GM19438 (cell line): ENCODE data around the gene HOMER3.
"Not testable (repeated sequence)": the region's sequence is repeated elsewhere in the genome, so short reads cannot be mapped to it uniquely, and the experiment has no call there.

Source experiments
- ATAC-seq: cut with Tn5 transposase; IDR thresholded peaks from one replicate; pipeline ENCODE4 v1.9.1; 2021; ENCODE audit warnings: low read depth; ENCODE audit not compliant: unreplicated experiment

The HOMER3 gene

GRCh38 chr19:18955042-18955441, 14.0 kb upstream of the HOMER3 start:
- ATAC-seq, result no peak

- ATAC-seq, result no peak
Observed at GRCh38 chr19:18954094-18954493, 13.1 kb upstream of the HOMER3 start.

- not testable (repeated sequence) for ATAC-seq
Observed at GRCh38 chr19:18952364-18953003, 11.5 kb upstream of the HOMER3 start.

GRCh38 chr19:18951721-18952281, 10.8 kb upstream of the HOMER3 start:
- no peak for ATAC-seq

- no peak for ATAC-seq
Observed at GRCh38 chr19:18949858-18950257, 8.8 kb upstream of the HOMER3 start.

GRCh38 chr19:18948976-18949356, 7.9 kb upstream of the HOMER3 start:
- no peak for ATAC-seq

- ATAC-seq, result no peak
Observed at GRCh38 chr19:18948075-18948975, 7.3 kb upstream of the HOMER3 start.

GRCh38 chr19:18946918-18947317, 5.9 kb upstream of the HOMER3 start:
- ATAC-seq, result no peak

GRCh38 chr19:18946335-18946734, 5.3 kb upstream of the HOMER3 start:
- no peak for ATAC-seq

GRCh38 chr19:18945297-18945696, 4.3 kb upstream of the HOMER3 start:
- no peak for ATAC-seq

GRCh38 chr19:18943465-18943864, 2.4 kb upstream of the HOMER3 start:
- ATAC-seq, result no peak

- no peak for ATAC-seq
Observed at GRCh38 chr19:18942692-18943091, 1.7 kb upstream of the HOMER3 start.

GRCh38 chr19:18941628-18942354, 774 bp upstream of the HOMER3 start:
- no peak for ATAC-seq

GRCh38 chr19:18939922-18940768, 872 bp downstream of the HOMER3 start:
- no peak for ATAC-seq

GRCh38 chr19:18939163-18939562, 1.9 kb downstream of the HOMER3 start:
- ATAC-seq, result no peak

GRCh38 chr19:18933297-18933696, 7.7 kb downstream of the HOMER3 start:
- no peak for ATAC-seq

GRCh38 chr19:18932216-18932841, 8.7 kb downstream of the HOMER3 start:
- ATAC-seq, result no peak

- ATAC-seq, result no peak
Observed at GRCh38 chr19:18931316-18932162, 9.5 kb downstream of the HOMER3 start.

- no peak for ATAC-seq
Observed at GRCh38 chr19:18929311-18929710, 11.7 kb downstream of the HOMER3 start.
